Measurements from ENCODE around the gene RAB34. TPM values are rescaled to one million over a fixed set of nuclear protein-coding genes. Genes with fewer than 3 reads are reported as not detected.

Gene RAB34
- total RNA-seq, 1 donor from 2014 or later = 62.3 TPM

DNA sequence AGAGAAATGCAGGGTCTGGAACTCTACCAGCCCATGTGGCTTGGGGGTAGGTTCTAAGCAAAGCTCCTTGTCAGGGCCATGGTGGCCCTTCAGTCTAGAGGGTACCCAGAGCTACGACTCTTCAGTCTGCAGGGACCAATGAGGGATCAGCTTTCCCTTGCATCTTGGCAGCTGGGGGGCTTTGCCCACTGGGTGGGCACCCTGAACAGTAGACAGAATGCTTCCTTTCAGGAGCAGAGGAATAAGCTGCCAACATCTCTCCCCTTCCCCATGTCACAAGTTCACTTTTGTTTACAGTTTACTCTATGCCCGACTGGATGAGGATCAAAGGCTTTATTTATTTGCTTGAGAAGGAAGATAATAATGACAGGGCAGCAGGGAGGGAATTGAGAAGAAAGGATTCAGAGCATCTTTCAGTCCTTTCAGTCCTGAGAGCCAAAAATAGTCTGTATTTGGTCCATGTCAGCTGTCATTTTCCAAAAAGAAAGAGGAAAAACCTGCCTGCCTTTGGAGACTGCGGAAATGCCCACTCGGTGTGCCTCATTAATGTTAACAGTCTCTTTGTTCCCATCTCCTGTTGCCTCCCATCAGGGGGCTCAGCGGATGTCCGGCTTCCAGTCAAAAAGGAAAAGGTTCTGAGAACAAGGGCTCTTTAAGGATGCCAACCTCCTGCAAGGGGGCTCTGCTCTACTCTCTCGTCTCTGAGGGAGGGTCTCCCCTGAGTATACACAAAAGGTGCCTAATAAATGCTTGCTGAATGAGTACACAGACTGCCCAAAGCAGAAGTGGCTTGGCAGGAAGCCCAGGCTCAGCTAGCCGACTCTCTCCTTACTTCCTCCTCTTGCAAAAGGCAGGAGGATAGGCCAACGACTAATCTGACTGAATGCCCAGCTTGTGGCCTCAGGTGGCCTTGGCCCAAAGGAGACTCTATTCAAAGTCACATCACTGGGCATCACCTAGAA, 43.2 kb upstream of the RAB34 start:
- H3K4me1 ChIP-seq = peaks cover 38% of the 10 kb centered on the region
- H3K27me3 ChIP-seq (ENCODE audit: low read depth) = no peaks in the 10 kb centered on the region
- no peaks in the 10 kb centered on the region for H3K9me3 ChIP-seq
- DNase-seq (peak; percentile 89), ATAC-seq (peak; percentile 69 to 72)
- no peak overlapping the region for H3K4me3 ChIP-seq
- intact Hi-C loops (cut with DNase I) = loop anchor here (10.0 kb wide), 1 partner anchor 154 kb away; no protein-coding TSS in a partner anchor
- peaks cover 64% of the 10 kb centered on the region for H3K36me3 ChIP-seq
- H3K27ac ChIP-seq = peak overlapping the region; percentile 29
- TF ChIP-seq, protein P1, sequence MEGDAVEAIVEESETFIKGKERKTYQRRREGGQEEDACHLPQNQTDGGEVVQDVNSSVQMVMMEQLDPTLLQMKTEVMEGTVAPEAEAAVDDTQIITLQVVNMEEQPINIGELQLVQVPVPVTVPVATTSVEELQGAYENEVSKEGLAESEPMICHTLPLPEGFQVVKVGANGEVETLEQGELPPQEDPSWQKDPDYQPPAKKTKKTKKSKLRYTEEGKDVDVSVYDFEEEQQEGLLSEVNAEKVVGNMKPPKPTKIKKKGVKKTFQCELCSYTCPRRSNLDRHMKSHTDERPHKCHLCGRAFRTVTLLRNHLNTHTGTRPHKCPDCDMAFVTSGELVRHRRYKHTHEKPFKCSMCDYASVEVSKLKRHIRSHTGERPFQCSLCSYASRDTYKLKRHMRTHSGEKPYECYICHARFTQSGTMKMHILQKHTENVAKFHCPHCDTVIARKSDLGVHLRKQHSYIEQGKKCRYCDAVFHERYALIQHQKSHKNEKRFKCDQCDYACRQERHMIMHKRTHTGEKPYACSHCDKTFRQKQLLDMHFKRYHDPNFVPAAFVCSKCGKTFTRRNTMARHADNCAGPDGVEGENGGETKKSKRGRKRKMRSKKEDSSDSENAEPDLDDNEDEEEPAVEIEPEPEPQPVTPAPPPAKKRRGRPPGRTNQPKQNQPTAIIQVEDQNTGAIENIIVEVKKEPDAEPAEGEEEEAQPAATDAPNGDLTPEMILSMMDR (IDR thresholded peaks at IDR 0.05) = no peak

DNA sequence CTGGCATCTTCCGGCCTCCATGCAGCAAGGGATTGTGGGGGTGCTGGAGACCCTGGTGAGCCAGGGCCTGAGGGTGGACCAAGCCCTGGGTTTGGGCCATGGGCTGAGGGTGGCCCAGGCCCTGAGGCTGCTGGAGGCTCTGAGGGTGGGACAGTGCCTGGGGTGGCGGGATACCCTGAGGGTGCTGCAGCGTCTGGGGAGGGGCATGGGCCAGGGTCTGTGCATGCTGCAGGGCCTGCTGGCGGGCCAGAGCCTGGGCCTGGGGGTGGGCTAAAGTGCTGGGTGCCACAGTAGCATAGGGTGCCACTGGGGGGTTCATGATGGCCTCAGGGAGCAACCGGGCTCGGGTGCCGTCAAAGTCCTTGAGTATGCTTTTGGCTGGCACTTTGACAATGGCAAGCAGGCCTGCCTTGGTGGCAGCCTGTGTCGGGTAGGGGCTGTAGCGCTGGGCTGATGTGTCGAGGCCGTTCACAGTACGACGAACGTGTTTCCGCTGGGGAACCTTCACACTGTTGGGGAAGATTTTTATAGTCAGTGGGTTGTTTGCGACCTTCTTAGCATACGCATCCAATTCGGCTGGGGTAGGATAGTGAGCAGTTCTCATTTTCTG, 41.7 kb upstream of the RAB34 start:
- Histone ChIP-seq H3K4me3 (no peak overlapping the region), H3K27me3 (ENCODE audit: low read depth) (no peaks in the 10 kb centered on the region), H3K9me3 (no peaks in the 10 kb centered on the region), H3K4me1 (peaks cover 38% of the 10 kb centered on the region), H3K27ac (no peak overlapping the region), H3K36me3 (peaks cover 49% of the 10 kb centered on the region)
- no peak for ATAC-seq
- intact Hi-C loops (cut with DNase I) = no loop called here
- no peak for DNase-seq
- TF ChIP-seq, protein P1 (IDR thresholded peaks at IDR 0.05) = no peak

DNA sequence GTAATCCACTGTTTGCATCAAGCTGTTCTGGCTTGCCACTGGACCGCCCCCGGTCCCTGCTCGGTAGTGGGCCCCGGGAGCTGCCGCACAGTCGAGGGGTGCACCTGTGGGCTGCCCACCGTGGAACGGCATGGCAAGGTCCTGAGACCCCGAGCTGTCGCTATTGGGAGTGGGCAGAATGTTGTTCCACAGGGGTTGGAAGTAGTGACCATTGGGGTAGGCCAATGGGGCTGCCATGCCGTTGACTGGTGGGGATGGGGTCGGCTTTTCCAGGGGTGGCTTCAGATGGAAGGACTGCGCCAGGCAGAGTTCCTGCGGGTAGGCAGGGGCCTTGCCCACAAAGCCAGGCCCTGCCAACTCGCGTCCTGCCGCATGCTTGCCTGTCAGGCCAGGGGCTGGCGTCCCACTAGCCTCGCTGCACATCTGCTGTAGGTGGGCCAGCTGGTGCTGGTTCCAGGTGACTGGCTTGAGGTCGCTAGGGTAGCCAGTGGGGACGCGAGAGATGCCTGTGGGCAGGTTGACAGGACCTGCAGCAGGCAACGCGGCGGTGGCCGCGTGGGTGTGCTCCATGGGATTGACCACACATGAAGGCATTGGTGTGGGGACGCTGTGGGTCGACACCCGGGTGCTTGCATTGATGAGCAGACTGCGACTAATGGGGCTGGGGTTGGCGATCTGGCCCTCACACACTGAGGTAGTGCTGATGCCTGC, 40.9 kb upstream of the RAB34 start:
- peaks cover 31% of the 10 kb centered on the region for H3K4me1 ChIP-seq
- DNase-seq (no peak), ATAC-seq (peak in 1 of 2 donors; percentile 8)
- peaks cover 47% of the 10 kb centered on the region for H3K36me3 ChIP-seq
- no peaks in the 10 kb centered on the region for H3K9me3 ChIP-seq
- no peak overlapping the region for H3K4me3 ChIP-seq
- intact Hi-C loops (cut with DNase I) = no loop called here
- no peak overlapping the region for H3K27ac ChIP-seq
- TF ChIP-seq, protein P1 (IDR thresholded peaks at IDR 0.05) = no peak
- no peaks in the 10 kb centered on the region for H3K27me3 ChIP-seq (ENCODE audit: low read depth)

DNA sequence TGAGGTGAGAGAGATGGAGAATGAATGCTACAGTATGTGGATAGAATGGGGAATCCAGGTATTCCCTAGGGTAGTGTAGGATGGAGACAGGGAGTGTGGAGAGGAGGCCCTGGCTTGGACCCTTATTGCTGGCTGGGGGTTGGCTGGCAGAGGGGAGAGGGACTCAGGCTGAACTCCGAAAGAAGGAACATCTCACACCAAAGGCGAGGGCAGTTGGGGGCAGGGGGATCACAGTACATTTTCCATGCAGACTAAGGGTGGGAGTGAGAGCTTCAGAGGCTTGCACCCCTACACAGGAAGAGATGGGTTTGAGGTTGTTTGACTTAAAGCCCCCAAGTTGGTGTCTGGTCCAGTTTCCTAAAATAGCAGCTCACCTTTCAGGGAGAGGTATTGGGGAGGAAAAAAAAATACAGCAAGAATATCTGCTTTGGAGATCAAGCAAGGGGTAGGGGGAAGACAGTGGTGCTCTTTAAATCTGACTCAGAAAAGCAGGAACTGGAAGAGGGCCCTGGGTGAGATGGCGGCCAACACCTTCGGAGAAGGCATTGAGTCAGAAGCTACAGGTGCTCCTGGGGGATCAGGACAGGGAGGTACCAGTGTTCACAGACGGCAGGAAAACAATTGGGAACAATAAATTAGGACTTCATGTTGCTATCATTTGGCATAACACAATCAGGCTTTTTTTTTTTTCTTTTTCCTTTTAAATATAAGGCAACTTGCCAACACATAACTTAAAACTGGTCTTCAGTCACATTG, 38.6 kb upstream of the RAB34 start:
- DNase-seq = no peak
- H3K27ac ChIP-seq = no peak overlapping the region
- intact Hi-C loops (cut with DNase I) = no loop called here

More for the DNA sequence above, 38.6 kb upstream of the RAB34 start:
- Histone ChIP-seq H3K4me1 (peaks cover 24% of the 10 kb centered on the region), H3K27me3 (ENCODE audit: low read depth) (no peaks in the 10 kb centered on the region), H3K9me3 (no peaks in the 10 kb centered on the region), H3K4me3 (no peak overlapping the region), H3K36me3 (peaks cover 42% of the 10 kb centered on the region)
- no peak for ATAC-seq
- TF ChIP-seq, protein P1 (IDR thresholded peaks at IDR 0.05) = no peak
